ENCODE results near the gene BRINP3.

BRINP3 gene

DNA sequence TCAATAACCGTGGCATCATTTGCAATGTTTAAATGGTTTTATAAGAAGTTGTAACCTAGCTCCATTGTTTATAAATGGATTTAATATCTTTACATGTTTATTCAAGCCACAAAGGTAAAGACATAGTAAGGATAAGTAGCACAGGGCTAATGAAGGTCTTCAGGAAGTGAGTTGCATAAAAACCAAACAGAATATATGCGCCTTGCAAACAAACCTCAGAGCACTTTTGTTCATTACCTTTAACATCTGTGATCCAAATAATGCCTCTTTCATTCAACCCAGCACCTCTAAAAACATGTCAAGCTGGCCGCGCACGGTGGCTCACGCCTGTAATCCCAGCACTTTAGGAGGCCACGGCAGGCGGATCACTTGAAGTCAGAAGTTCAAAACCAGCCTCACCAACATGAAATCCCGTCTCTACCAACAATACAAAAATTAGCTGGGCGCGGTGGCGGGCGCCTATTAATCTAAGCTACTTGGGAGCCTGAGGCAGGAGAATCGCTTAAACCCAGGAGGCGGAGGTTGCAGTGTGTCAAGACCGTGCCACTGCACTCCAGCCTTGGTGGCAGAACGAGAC, 25.3 kb downstream of the BRINP3 start:
- DNase-seq: no peak

DNA sequence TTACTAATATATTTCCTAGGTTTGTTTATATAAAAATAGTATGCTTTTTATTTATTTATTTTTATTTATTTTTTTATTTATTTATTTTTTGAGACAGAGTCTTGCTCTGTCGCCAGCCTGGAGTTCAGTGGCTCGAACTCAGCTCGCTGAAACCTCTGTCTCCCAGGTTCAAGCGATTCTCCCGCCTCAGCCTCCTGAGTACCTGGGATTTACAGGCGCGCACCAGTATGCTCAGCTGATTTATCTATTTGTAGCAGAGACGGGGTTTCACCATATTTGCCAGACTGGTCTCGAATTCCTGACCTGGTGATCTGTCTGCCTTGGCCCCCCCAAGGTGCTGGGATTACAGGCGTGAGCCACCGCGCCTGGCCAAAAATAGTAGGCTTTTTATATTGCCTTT, 33.2 kb downstream of the BRINP3 start:
- no peak for DNase-seq

DNA sequence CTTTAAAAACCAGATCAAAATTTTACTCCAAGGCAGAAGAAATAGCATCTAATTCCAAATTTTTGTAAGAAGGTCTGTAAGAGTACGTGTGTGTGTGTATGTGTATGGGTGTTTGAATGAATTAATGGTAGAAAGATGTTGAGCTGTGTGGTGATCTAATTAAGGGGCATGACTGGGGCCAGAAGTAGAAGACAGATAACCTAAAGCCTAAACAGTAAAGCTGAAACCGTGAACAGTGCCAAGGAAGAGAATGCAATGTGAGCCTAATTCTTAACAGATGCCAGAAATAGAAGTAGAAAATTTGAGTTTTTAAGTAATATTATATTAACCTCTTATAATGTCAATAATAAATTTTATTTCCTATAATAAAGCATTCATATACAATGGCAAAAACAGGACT, 38.2 kb downstream of the BRINP3 start:
- no peak for DNase-seq

DNA sequence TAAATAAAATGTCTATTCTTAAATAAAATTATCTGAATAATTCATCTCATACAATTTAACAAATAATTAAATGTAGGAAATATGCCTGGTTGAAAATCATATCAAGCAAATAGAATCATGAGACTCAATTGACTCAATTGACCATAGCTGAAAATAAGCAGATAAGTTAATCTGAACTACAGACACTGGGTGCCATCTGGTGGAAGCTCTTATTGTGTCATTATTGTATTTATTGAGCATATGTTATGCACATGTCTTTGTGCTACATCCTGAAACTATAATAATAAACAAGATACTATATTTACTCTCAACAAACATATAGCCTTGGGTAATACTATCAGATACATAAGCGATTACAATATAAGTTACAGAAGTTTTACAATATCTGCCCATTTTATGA, 41.0 kb downstream of the BRINP3 start:
- no peak for DNase-seq

DNA sequence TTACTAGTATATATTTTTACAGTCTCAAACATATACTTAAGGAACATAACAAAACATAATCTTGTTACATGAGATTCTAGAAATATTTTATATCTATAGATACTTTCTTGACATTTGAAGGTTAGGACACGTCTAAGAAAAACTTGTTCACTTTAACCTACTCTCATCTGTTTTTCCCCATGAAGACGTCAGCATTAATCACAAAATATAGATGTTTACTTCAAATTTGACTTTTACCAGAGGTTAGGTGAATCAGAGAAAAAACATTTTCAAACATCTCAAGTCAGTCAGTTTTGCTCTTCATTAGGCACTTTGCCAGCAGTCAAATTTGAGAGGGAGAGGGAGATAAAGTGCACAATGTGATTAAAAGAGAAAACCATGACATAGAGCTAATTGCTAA, 47.7 kb downstream of the BRINP3 start:
- DNase-seq: no peak

DNA sequence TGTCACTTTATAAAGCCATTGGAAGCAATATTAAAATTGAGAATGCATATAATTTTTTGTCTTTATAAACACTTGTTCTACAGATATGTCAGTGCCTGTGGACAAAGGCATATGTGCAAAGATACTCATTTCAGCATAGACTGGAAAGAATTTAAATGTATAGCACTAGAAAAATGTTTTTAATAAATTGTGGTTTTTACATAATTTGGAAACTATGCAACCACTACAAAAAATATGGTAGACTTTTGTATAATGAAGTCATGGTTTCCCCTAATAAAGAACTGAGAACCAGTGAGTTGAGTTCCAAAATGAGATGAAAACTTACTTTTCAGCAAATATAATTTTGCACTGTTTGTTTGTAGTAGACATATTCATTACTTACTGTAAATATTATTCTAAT, 48.5 kb downstream of the BRINP3 start:
- DNase-seq: no peak

DNA sequence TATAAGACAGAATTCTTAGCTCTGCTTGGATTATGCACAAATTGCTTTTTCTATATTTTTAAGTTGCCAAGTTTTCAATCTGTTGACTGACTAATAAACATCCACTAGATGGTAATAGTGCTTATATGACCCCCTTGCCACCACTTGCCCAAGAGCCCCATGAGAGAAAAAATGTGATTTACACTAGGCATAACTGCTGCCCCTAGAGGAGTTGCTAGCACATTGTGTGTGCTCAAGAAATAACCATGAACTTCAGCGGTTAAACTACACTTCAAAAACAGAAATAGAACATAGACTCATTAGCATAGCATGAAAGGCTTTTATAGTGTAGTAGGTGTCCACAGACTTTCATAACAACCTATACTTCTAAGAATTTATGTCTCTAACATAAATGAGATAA, 61.4 kb downstream of the BRINP3 start:
- no peak for DNase-seq

DNA sequence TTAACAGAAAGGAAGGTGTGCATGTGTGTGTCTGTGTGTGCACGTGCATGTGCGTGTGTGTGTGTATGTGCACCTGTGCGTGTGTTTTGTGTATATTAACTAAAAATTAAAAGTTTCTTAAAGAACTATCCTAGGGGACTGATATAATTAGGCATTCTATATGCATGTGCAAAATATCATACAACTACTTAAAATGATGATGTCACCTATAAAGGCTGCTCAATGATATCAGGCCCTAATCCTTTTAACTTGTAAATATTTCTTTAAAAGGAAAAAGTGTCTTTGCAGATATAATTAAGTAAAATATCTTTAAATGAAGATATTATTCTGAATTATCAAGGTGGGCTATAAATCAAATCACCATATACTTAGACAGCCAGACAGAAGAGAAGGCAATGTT, 64.5 kb downstream of the BRINP3 start:
- no peak for DNase-seq

DNA sequence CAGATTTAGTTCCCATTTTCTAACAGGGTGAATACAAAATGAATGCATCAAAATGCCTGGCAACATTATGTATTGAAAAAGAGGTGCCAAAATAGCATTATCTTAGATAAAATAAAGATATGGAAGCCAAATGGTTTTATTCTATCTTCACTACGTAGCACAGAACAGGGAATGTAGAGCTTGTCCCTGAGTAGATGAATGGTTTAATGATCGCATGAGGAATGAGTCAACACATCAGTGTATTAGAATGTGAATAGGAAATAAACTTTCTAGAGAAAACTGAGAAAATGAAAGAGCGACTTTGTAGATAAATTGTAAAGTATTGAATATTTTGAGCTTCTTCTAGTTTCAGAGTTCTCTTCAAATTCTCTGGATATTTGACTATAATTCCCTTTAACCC, 74.3 kb downstream of the BRINP3 start:
- no peak for DNase-seq

DNA sequence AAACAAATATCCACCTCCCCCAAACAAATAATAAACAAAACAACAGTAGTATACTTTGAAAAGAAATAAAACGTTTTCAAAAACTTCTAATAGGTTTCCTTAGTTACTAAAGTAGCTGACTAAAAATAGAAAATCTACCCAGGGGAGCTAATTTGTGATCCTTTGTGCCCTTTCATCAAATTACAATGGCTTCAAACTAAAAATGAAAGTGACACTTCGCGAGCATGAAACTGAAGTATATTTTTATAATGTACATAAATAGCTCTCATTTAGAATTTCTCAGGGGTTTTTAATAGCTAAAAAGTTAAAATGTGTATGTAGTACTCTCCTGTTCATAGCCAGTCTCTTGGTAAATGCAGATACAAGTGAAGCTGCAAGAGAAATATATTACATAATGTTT, 78.4 kb downstream of the BRINP3 start:
- DNase-seq: no peak

DNA sequence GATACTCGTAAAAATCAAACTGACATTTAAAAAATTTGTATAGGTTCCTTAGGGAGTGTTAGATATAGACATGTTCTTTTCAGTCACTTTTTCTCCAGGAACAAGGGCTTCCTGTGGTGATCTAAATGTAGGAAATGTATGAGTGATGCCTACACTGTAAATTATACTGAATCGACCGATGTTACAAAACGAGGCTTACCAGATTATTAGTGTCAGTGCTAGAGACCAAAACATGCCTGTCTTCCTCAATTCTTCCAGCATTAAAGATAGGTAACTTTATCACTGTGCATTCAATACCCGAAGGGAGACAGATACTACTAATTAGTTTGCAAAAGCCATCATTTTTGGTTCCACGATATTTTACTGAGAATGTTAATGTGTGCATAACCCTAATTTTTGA, 86.1 kb downstream of the BRINP3 start:
- no peak for DNase-seq

DNA sequence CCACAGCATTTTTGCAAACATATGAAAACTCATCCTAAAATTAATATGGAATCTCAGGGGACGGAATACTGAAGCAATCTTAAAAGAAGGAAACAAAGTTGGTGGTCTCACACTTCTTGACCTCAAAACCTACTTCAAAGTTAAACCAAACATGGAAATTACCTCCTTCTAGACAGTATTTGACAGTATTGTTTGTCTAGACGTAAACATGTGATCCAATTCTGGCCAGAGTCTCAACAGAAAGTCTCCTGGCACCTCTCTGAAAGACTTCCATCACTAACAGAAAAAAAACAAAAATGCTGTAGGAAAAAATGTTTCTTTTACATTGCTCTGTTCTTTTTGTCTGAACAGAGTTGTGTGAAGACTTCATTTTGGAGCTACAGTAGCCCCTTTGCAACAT, 99.7 kb downstream of the BRINP3 start:
- DNase-seq: no peak

DNA sequence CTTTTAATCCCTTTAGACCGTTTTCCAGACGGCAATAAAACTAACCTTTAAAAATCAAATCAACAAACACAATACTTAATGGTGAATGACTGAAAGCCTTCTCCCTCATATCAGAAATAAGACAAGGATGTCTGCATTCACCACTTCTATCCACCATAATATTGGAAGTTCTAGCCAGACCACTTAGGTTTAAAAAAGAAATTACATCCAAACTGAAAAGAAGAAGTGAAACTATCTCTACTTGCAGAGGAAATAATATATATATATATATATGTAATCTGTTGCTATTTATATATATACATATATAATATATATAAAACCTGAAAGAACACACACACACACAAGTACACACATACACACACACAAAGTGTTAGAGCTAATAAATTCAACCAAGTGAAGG, 100.4 kb downstream of the BRINP3 start:
- no peak for DNase-seq

DNA sequence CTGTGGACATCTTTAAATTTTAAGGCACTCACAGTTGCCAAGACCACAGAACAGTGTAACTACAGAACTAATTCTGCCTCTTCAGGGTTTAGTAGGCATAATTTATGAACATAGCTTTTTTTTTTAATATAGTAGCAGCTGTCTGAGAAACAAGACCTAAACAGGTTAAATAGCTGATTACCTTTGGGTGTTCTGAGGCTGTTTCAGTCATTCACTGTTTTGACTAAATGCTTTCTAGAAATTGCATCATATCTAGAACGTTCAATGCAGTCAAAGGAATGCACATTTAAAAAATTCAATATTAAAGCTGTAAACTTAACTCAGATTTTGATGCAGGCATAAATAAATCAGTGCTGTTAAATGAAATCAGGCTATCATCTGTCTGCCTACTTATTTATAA, 101.6 kb downstream of the BRINP3 start:
- no peak for DNase-seq

DNA sequence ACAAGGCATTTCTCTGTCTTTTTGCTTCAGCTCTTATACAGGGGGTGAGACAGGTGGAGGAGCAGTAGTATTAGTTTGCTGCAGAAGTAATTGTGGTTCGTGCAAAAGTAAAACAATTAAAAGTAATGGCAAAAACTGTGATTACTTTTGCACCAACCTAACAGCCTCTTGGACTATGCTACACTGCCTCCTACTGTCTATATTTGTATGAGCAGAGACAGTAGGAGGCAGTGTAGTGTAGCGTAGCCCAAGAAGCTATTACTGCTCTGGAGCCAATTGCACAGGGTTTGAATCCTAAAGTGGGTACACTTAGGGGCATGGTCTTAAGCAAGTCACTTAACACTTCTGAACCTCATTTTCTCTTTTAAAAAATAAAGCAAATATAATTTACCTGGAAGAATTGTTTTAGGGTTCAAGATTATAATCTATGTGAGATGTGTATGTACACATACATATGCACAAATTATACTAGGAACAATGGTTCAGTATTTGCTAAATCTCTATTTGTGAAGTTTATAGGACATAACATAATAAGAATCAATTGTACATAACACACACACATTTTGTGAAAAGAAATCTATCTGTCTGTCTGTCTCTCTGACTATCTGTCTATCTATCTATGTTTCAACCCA, 103.8 kb downstream of the BRINP3 start:
- DNase-seq: no peak

DNA sequence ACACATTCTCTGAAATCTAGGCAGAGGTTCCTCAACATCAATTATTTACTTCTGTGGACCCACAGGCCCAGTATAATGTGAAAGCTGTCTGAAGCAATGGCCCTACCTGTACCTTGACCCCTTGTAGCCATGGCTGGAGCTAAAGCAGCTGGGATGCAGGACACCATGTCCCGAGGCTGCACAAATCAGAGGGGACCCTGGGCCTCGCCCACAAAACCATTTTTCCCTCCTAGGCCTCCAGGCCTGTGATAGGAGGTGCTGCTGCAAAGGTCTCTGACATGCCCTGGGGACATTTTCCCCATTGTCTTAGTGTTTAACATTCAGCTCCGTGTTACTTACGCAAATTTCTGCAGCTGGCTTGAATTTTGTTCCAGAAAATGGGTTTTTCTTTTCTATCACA, 110.5 kb downstream of the BRINP3 start:
- DNase-seq: no peak

DNA sequence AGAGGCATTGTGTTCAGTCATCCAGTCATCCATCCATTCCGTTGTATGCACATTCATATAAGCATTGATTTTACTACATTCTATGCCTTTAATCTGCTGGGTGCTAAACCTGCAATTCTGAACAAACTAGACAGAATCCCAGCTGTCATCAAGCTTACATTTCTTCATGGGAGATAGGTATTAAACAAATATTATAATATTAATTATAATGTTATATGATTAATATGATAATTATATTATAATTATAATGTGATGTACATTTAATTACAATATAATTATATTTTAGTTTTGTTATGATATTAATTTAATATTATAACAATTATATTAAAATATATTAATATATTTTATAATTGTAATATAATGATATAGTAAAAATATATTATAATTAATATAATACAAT, 112.4 kb downstream of the BRINP3 start:
- no peak for DNase-seq

DNA sequence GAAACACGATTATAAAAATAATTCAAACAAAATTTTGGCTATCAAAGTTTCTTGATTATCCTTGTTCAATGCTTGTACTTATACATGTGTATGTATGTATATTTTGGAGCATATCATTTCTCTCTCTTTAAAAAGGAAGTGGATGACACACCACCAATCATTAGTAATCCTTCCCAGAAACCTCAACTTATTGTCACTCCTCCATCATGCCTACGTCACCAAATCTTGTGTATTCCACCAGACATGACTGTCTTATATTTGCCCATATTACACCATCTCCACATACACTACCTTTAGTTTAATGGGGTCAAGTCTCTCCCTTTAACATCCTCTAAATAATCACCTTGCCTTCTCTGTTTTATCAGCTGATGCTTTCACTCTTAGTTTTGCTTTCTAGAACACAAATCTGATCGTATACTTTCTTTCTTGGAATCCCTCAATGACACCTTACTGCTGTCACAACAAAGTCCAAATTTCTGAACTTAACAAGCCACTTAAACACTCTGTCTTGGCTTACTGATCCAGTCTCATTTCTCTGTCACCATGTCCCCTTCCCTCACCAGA, 124.0 kb downstream of the BRINP3 start:
- no peak for DNase-seq

DNA sequence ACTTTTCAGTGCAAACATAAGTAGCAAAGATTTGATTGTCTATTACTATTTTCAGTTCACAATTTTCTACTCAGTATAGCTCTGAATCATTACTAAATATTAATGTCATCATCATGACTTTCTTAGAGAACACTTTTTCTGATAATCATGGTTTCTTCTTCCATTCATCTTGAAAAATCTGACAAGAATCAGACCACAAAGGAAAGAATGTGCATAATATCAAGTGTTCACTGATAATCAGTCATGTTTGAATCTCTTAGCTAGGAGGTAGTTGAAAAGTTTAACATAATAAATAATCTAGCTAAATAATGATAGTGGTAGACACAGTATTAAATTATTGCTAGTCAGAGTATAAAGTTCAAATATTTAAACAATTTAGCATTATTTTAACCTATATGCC, 133.2 kb downstream of the BRINP3 start:
- DNase-seq: no peak

DNA sequence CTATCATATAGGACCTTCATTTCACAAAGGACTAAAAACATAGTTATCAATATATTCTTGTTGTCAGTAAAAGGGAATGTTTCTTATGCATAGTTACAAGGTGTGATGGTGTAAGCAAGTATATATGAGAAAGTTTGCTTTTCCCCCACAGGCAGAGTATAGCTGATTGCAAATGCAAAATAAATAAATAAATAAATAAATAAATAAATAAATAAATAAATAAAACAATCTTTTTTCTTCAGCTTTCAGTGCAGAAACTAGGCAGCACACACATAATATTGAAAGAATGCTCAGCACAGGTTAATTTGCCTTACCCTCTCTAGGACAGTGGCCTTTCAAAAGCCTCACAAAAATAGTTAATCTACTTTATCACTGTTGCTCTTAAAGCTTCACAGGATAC, 138.8 kb downstream of the BRINP3 start:
- DNase-seq: no peak

DNA sequence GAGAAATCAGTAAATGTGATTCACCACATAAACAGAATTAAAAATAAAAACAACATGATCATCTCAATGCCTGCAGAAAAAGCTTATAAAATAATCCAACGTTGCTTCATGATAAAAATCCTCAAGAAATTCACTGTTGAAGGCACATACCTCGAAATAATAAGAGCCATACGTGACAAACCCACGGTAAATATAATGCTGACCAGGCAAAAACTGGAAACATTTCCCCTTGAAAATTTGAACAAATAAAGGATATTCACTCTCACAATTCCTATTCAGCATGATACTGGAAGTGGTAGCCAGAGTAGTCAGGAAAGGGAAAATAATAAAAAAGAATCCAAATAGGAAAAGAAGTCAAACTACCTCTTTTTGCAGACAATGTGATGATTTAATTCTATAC, 148.8 kb downstream of the BRINP3 start:
- DNase-seq: no peak

DNA sequence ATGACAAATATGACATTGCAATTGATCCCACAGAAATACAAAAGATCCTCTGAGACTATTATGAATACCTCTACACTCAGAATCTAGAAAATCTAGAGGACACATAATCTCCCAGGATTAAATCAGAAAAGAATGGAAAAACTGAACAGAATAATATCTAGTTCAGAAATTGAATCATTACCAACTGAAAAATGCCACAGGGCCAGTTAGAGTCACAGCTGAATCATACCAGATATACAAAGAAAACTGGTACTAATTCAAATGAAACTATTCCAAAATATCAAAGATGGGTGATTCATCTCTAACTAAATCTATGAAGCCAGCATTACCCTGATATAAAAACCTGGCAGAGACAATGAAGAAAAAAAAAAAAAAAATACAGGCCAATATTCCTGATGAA, 149.3 kb downstream of the BRINP3 start:
- DNase-seq: peak in 1 of 14 donors; percentile 24

DNA sequence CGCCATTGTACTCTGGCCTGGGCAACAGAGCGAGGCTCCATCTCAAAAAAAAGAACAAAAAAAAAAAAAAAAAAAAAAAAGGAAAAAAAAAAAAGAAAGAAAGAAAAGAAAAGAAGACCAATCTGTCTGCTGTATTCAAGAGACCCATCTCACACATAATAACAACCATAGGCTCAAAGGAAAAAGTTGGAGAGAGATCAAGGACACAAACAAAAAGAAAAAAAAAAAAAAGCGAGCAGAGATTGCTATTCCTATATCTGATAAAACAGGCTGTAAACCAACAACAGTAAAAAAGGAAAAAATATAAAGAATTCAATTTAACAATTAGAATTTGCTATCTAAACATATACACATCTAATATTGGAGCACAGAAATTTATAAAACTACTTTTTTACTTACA, 150.4 kb downstream of the BRINP3 start:
- no peak for DNase-seq

DNA sequence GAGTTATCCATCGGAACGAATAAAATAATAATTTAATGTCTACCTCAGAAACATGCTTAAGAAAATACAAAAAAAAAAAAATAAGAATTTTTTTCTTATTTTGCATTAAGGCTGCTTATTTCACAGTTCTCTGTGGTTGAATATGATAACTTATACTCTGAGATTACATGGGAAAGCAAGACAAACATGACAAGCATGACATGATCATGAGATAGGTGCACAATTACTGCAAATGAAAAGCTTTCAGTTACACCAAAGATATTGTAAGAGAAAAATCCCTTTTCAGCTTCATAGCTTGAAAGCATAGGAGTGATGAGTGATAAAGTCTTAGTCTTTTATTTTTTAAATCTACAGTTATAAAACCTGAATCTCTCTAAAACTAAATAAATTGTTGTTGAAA, 154.1 kb downstream of the BRINP3 start:
- no peak for DNase-seq

DNA sequence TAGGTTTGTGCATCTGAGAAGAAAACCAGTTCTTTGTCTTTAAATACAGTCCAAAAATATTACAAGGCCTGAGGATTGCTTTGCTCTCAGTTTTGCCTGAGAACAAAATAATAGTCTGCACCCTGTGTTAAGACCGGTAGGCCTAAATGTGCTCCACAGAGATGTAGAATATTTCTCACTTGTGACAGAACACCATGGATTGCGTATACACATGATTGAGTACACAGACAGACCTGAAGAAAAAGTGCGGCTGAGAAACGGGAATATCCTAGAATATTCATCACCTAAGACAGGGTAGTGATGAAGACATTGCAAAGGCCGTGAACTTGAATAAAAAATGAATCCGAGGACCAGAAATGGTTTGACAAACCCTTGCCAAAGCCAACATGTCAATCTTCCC, 155.4 kb downstream of the BRINP3 start:
- DNase-seq: no peak

Data from C1 segment of cervical spinal cord (tissue), 14 donors.